HEK293 (cell line): ENCODE data around the gene SLC35F2.

ENCODE experiments used
- CTCF ChIA-PET: fragments of 350-600 bp; formaldehyde crosslinking; extraction: SDS; loops from one replicate; lab custom pipeline; 2021; ENCODE audit warnings: antibody characterized with exemption; lab: Yijun Ruan, JAX
- POLR2A ChIA-PET: fragments of 300-600 bp; formaldehyde crosslinking; extraction: SDS; loops from one replicate; lab custom pipeline; 2020; ENCODE audit warnings: antibody characterized with exemption, inconsistent platforms; lab: Yijun Ruan, JAX
- H3K27ac ChIP-seq: fragments of 200-500 bp; sonication (Bioruptor generic); 2 replicates; pipeline ENCODE4 v1.5.1; 2014; ENCODE audit warnings: low read depth, low read length, control low read depth, inconsistent platforms; ENCODE audit errors: extremely low read depth
- H3K36me3 ChIP-seq, 2 experiments: fragments of 200-500 bp in 1 of 2; sonication (Bioruptor generic) in 1 of 2; 1 replicate in 1 of 2; 2 replicates in 1 of 2; pipeline ENCODE4 v1.5.1; 2014 to 2017; ENCODE audit warnings: inconsistent platforms in 2 of 2, low read length in 2 of 2; ENCODE audit not compliant: control insufficient read depth in 2 of 2, insufficient read depth in 1 of 2
- H3K4me1 ChIP-seq: fragments of 200-500 bp; sonication (Bioruptor generic); 2 replicates; pipeline ENCODE4 v1.5.1; 2014; ENCODE audit warnings: mild to moderate bottlenecking, low read length, inconsistent platforms; ENCODE audit not compliant: control insufficient read depth, insufficient read depth
- H3K4me3 ChIP-seq: 2 replicates; pipeline ENCODE4 v1.5.1; 2011; ENCODE audit warnings: low read depth, mild to moderate bottlenecking, control low read depth, low read length, moderate library complexity
- H3K9me3 ChIP-seq: fragments of 200-500 bp; sonication (Bioruptor generic); 2 replicates; pipeline ENCODE4 v1.5.1; 2014; ENCODE audit warnings: low read depth, low read length, inconsistent platforms; ENCODE audit not compliant: control insufficient read depth, insufficient read depth
- GLI2 ChIP-seq: fragments of 450-650 bp; formaldehyde crosslinking; IDR thresholded peaks from 2 replicates; pipeline ENCODE4; 2017; ENCODE audit warnings: missing biosample characterization, missing genetic modification characterization, low read depth, borderline replicate concordance
- HOXA7 ChIP-seq: sonication (generic); formaldehyde crosslinking; IDR thresholded peaks from 2 replicates; pipeline ENCODE4 v1.8.1; 2022; ENCODE audit warnings: missing genetic modification reagents, borderline replicate concordance
- HOXD13 ChIP-seq: sonication (generic); formaldehyde crosslinking; IDR thresholded peaks from 2 replicates; pipeline ENCODE4 v1.8.0; 2022; ENCODE audit warnings: missing genetic modification reagents, borderline replicate concordance
- KLF17 ChIP-seq: fragments of 450-650 bp; formaldehyde crosslinking; IDR thresholded peaks from 2 replicates; pipeline ENCODE4 v1.5.1; 2016; ENCODE audit warnings: missing biosample characterization, missing genetic modification characterization
- MZF1 ChIP-seq: fragments of 450-650 bp; formaldehyde crosslinking; IDR thresholded peaks from 2 replicates; pipeline ENCODE4 v1.5.1; 2017; ENCODE audit warnings: missing biosample characterization, missing genetic modification characterization, borderline replicate concordance
- SP2 ChIP-seq: fragments of 450-650 bp; formaldehyde crosslinking; IDR thresholded peaks from 2 replicates; pipeline ENCODE4 v1.5.1; 2016; ENCODE audit warnings: missing biosample characterization, missing genetic modification characterization
- SP3 ChIP-seq: fragments of 450-650 bp; formaldehyde crosslinking; IDR thresholded peaks from 2 replicates; pipeline ENCODE4 v1.5.1; 2016; ENCODE audit warnings: missing biosample characterization, missing genetic modification characterization
- ZBTB1 ChIP-seq: fragments of 450-650 bp; formaldehyde crosslinking; IDR thresholded peaks from 2 replicates; pipeline ENCODE4 v1.5.1; 2016; ENCODE audit warnings: missing biosample characterization, missing genetic modification characterization
- ZFHX2 ChIP-seq: fragments of 450-650 bp; formaldehyde crosslinking; conservative IDR thresholded peaks from 2 replicates; pipeline ENCODE4 v1.5.1; 2016; ENCODE audit warnings: missing biosample characterization, missing genetic modification characterization
- ZIC2 ChIP-seq: fragments of 450-650 bp; formaldehyde crosslinking; IDR thresholded peaks from 2 replicates; pipeline ENCODE4 v1.5.1; 2016; ENCODE audit warnings: missing biosample characterization, missing genetic modification characterization
- ZNF10 ChIP-seq: fragments of 450-650 bp; formaldehyde crosslinking; IDR thresholded peaks from 2 replicates; pipeline ENCODE4 v1.5.1; 2017; ENCODE audit warnings: missing biosample characterization, missing genetic modification characterization
- ZNF138 ChIP-seq: fragments of 450-650 bp; formaldehyde crosslinking; IDR thresholded peaks from 2 replicates; pipeline ENCODE4 v1.5.1; 2016; ENCODE audit warnings: missing biosample characterization, missing genetic modification characterization, borderline replicate concordance
- ZNF146 ChIP-seq: fragments of 450-650 bp; formaldehyde crosslinking; IDR thresholded peaks from 2 replicates; pipeline ENCODE4 v1.5.1; 2016; ENCODE audit warnings: missing biosample characterization, missing genetic modification characterization
- ZNF214 ChIP-seq: fragments of 450-650 bp; formaldehyde crosslinking; IDR thresholded peaks from 2 replicates; pipeline ENCODE4 v1.5.1; 2017; ENCODE audit warnings: missing biosample characterization, mild to moderate bottlenecking, missing genetic modification characterization, borderline replicate concordance
- ZNF362 ChIP-seq: fragments of 450-650 bp; formaldehyde crosslinking; IDR thresholded peaks from 2 replicates; pipeline ENCODE4 v1.5.1; 2016; ENCODE audit warnings: missing biosample characterization, missing genetic modification characterization
- ZNF571 ChIP-seq: fragments of 450-650 bp; formaldehyde crosslinking; IDR thresholded peaks from 2 replicates; pipeline ENCODE4 v1.5.0; 2017; ENCODE audit warnings: missing biosample characterization, missing genetic modification characterization
- ZNF610 ChIP-seq: fragments of 450-650 bp; formaldehyde crosslinking; IDR thresholded peaks from 2 replicates; pipeline ENCODE4 v1.5.1; 2016; ENCODE audit warnings: missing biosample characterization, missing genetic modification characterization, borderline replicate concordance
- ZNF621 ChIP-seq: fragments of 450-650 bp; formaldehyde crosslinking; IDR thresholded peaks from 2 replicates; pipeline ENCODE4 v1.5.1; 2017; ENCODE audit warnings: missing biosample characterization, missing genetic modification characterization
- ZNF664 ChIP-seq: fragments of 450-650 bp; formaldehyde crosslinking; IDR thresholded peaks from 2 replicates; pipeline ENCODE4 v1.5.1; 2016; ENCODE audit warnings: missing biosample characterization, missing genetic modification characterization
- ZNF707 ChIP-seq: fragments of 450-650 bp; formaldehyde crosslinking; IDR thresholded peaks from 2 replicates; pipeline ENCODE4 v1.5.1; 2016; ENCODE audit warnings: missing biosample characterization, missing genetic modification characterization
- ZXDB ChIP-seq: fragments of 450-650 bp; formaldehyde crosslinking; IDR thresholded peaks from 2 replicates; pipeline ENCODE4 v1.5.1; 2016; ENCODE audit warnings: missing biosample characterization, missing genetic modification characterization
- TF ChIP-seq, protein P1 (sequence below): fragments of 450-650 bp; formaldehyde crosslinking; IDR thresholded peaks from 2 replicates; pipeline ENCODE4 v1.5.1; 2016; ENCODE audit warnings: missing biosample characterization, missing genetic modification characterization
- TF ChIP-seq, protein P2 (sequence below): fragments of 450-650 bp; formaldehyde crosslinking; IDR thresholded peaks from 2 replicates; pipeline ENCODE4 v1.5.1; 2016; ENCODE audit warnings: missing biosample characterization, missing genetic modification characterization
- TF ChIP-seq, protein P3 (sequence below): fragments of 450-650 bp; formaldehyde crosslinking; IDR thresholded peaks from 2 replicates; pipeline ENCODE4 v1.5.1; 2017; ENCODE audit warnings: missing biosample characterization, missing genetic modification characterization

The SLC35F2 gene

GRCh38 chr11:107778839-107779517, 79.6 kb downstream of the SLC35F2 start (continued):
- TF ChIP-seq, protein P1, sequence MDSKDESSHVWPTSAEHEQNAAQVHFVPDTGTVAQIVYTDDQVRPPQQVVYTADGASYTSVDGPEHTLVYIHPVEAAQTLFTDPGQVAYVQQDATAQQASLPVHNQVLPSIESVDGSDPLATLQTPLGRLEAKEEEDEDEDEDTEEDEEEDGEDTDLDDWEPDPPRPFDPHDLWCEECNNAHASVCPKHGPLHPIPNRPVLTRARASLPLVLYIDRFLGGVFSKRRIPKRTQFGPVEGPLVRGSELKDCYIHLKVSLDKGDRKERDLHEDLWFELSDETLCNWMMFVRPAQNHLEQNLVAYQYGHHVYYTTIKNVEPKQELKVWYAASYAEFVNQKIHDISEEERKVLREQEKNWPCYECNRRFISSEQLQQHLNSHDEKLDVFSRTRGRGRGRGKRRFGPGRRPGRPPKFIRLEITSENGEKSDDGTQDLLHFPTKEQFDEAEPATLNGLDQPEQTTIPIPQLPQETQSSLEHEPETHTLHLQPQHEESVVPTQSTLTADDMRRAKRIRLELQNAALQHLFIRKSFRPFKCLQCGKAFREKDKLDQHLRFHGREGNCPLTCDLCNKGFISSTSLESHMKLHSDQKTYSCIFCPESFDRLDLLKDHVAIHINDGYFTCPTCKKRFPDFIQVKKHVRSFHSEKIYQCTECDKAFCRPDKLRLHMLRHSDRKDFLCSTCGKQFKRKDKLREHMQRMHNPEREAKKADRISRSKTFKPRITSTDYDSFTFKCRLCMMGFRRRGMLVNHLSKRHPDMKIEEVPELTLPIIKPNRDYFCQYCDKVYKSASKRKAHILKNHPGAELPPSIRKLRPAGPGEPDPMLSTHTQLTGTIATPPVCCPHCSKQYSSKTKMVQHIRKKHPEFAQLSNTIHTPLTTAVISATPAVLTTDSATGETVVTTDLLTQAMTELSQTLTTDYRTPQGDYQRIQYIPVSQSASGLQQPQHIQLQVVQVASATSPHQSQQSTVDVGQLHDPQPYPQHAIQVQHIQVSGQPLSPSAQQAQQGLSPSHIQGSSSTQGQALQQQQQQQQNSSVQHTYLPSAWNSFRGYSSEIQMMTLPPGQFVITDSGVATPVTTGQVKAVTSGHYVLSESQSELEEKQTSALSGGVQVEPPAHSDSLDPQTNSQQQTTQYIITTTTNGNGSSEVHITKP: no peak
- TF ChIP-seq, protein P2, sequence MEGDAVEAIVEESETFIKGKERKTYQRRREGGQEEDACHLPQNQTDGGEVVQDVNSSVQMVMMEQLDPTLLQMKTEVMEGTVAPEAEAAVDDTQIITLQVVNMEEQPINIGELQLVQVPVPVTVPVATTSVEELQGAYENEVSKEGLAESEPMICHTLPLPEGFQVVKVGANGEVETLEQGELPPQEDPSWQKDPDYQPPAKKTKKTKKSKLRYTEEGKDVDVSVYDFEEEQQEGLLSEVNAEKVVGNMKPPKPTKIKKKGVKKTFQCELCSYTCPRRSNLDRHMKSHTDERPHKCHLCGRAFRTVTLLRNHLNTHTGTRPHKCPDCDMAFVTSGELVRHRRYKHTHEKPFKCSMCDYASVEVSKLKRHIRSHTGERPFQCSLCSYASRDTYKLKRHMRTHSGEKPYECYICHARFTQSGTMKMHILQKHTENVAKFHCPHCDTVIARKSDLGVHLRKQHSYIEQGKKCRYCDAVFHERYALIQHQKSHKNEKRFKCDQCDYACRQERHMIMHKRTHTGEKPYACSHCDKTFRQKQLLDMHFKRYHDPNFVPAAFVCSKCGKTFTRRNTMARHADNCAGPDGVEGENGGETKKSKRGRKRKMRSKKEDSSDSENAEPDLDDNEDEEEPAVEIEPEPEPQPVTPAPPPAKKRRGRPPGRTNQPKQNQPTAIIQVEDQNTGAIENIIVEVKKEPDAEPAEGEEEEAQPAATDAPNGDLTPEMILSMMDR: no peak

GRCh38 chr11:107777110-107777509, 81.5 kb downstream of the SLC35F2 start:
- 0 out of 2 replicates have a peak, but pooled peaks cover 2% of the 10 kb centered on the region for H3K4me1 ChIP-seq
- no peak overlapping the region for H3K4me3 ChIP-seq
- ChIA-PET POLR2A (no interaction called here), CTCF (no interaction called here)
- no peaks in the 10 kb centered on the region for H3K36me3 ChIP-seq
- TF ChIP-seq MZF1 (tag by site-specific recombination) (no peak), ZBTB1 (no peak), ZNF610 (tag by site-specific recombination) (no peak), ZFHX2 (tag by site-specific recombination) (no peak), ZNF214 (tag by site-specific recombination) (no peak), KLF17 (no peak), ZNF362 (tag by site-specific recombination) (no peak), HOXA7 (CRISPR knock-in tag) (no peak)
- H3K9me3 ChIP-seq: no peaks in the 10 kb centered on the region
- H3K27ac ChIP-seq: no peak overlapping the region

- ChIA-PET CTCF (interaction anchor here (0.6 to 0.7 kb wide), 2 partner anchors 9 to 67 kb away, joined by 3 read pairs; no protein-coding TSS in a partner anchor), POLR2A (no interaction called here)
- no peaks in the 10 kb centered on the region for H3K9me3 ChIP-seq
- no peak overlapping the region for H3K27ac ChIP-seq
- H3K36me3 ChIP-seq: no peaks in the 10 kb centered on the region
- no peak overlapping the region for H3K4me3 ChIP-seq
- 0 out of 2 replicates have a peak, but pooled peaks cover 2% of the 10 kb centered on the region for H3K4me1 ChIP-seq
- TF ChIP-seq HOXD13 (CRISPR knock-in tag) (no peak), ZNF664 (tag by site-specific recombination) (no peak), ZNF571 (no peak), ZNF10 (tag by site-specific recombination) (no peak), ZNF138 (no peak), ZNF621 (tag by site-specific recombination) (no peak), SP2 (no peak), GLI2 (no peak), ZIC2 (tag by site-specific recombination) (no peak), ZNF146 (tag by site-specific recombination) (no peak), SP3 (tag by site-specific recombination) (no peak), ZXDB (tag by site-specific recombination) (no peak), ZNF707 (tag by site-specific recombination) (no peak)
- TF ChIP-seq, protein P3, sequence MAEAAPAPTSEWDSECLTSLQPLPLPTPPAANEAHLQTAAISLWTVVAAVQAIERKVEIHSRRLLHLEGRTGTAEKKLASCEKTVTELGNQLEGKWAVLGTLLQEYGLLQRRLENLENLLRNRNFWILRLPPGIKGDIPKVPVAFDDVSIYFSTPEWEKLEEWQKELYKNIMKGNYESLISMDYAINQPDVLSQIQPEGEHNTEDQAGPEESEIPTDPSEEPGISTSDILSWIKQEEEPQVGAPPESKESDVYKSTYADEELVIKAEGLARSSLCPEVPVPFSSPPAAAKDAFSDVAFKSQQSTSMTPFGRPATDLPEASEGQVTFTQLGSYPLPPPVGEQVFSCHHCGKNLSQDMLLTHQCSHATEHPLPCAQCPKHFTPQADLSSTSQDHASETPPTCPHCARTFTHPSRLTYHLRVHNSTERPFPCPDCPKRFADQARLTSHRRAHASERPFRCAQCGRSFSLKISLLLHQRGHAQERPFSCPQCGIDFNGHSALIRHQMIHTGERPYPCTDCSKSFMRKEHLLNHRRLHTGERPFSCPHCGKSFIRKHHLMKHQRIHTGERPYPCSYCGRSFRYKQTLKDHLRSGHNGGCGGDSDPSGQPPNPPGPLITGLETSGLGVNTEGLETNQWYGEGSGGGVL (tag by site-specific recombination): no peak
These were observed 82.5 kb downstream of the SLC35F2 start for GRCh38 chr11:107776062-107776461.
